Retinal pigment epithelial cell (primary cell): Measurements from ENCODE around the gene ROR2.
"Not testable (repeated sequence)": the region's sequence is repeated elsewhere in the genome, so short reads cannot be mapped to it uniquely, and the experiment has no call there.

ENCODE experiments used
- DNase-seq: peaks from one replicate; pipeline ENCODE4 v3.0.0-alpha.2; 2010; ENCODE audit warnings: low read depth
- H3K4me3 ChIP-seq: 2 replicates; pipeline ENCODE4 v1.5.1; 2011; ENCODE audit warnings: mild to moderate bottlenecking, low read length, control low read depth, moderate library complexity
- TF ChIP-seq, protein P1 (sequence below): conservative IDR thresholded peaks from 2 replicates; pipeline ENCODE4 v1.5.1; 2011; ENCODE audit warnings: low read depth, low read length, control low read depth, inconsistent platforms

ROR2 gene

DNA sequence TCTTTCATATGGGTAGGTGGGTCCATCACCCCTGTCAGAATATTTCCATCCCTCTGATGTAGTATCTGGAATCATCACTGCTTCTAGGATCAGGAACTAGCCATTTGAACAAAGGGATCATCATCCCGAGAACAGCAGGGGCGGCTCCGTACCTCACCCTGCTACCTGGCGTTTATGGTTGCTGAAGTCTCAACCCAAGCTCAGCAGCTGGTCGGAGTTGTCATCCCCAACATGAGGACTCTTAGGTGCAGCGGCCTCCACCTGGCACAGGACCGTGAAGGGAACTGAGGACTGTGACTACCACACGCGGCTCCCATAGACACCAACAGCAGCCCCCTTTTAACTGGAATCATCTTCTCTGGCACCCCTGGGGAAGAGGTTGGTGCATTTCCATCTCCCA is 35.1 kb downstream of the ROR2 start:
- DNase-seq: no peak
- no peak overlapping the region for H3K4me3 ChIP-seq
- TF ChIP-seq, protein P1, sequence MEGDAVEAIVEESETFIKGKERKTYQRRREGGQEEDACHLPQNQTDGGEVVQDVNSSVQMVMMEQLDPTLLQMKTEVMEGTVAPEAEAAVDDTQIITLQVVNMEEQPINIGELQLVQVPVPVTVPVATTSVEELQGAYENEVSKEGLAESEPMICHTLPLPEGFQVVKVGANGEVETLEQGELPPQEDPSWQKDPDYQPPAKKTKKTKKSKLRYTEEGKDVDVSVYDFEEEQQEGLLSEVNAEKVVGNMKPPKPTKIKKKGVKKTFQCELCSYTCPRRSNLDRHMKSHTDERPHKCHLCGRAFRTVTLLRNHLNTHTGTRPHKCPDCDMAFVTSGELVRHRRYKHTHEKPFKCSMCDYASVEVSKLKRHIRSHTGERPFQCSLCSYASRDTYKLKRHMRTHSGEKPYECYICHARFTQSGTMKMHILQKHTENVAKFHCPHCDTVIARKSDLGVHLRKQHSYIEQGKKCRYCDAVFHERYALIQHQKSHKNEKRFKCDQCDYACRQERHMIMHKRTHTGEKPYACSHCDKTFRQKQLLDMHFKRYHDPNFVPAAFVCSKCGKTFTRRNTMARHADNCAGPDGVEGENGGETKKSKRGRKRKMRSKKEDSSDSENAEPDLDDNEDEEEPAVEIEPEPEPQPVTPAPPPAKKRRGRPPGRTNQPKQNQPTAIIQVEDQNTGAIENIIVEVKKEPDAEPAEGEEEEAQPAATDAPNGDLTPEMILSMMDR: no peak

DNA sequence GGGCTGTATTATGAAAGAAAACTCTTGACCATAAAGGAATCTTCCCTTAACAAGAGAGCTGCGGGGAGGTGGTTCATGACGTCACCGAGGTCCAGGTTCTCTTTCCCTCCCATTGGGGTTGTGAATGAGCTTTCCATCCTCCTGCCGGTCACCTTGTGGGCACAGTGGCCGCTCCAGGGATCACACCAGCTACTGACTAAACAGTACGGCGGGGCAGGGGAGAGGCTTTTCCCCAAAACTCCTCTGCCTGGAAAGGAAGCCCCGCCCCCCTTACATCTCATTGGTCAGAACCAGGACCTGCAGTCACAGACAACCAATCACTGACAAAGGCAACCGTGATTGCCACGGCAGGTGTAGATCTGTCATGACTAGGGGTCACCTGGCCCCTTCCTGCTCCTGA is 35.6 kb downstream of the ROR2 start:
- TF ChIP-seq, protein P1: no peak
- no peak for DNase-seq
- no peak overlapping the region for H3K4me3 ChIP-seq

DNA sequence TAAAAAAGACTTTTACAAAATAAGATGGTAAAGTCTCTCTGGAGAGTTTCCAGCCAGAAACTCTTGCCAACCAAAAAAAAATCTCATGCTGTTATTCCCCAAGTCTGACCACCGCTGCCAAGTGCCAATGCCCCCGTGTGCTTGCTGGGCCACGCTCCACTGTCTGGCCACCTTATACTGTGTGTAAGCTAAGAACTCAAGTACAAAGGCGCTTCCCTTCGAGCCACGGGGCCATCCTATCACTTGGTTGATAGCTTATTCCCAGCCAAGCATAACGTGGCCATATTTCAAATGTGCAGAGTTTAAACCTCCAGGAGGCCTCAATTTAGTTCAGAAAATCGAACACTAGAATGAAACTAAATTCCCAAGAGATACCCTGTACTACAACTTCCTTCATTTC is 36.0 kb downstream of the ROR2 start:
- TF ChIP-seq, protein P1: no peak
- H3K4me3 ChIP-seq: no peak overlapping the region
- DNase-seq: no peak

DNA sequence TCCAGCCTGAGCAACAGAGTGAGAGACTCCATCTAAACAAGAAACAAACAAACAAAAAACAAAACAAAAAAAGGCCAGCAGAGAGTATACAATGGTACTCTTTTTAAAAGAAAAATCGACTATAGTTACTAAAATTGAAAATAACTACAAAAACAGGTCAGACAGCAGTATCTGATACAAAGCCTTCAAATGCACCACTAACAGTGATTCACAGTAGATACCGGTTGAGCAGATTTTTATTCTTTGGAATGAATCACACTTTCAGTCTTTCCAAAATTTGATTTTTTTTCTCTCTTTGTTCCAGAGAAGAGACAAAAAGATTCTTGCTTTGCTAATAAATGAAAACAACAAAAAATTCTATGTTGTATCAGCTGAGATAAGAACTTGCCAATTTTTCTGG is 36.9 kb downstream of the ROR2 start:
- H3K4me3 ChIP-seq: no peak overlapping the region
- no peak for DNase-seq
- TF ChIP-seq, protein P1: no peak

DNA sequence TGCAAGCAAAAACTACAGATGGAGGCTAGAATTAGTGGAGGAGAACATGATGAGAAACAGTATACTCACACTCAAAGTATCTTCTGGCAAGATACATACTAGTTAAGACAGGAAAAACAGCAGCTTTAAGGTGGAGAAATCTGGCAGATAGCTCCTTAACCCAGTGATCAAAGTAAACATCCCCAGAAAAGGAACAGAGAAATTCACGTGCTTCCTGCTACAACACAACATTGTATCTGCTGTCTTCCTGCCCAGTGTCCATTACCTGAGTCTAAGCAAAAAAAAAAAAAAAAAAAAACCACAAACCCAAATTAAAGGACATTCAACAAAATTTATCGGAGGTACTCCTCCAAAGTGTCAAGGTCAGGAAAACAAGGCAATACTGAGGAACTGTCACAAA is 38.4 kb downstream of the ROR2 start:
- H3K4me3 ChIP-seq: no peak overlapping the region
- no peak for DNase-seq
- TF ChIP-seq, protein P1: no peak

DNA sequence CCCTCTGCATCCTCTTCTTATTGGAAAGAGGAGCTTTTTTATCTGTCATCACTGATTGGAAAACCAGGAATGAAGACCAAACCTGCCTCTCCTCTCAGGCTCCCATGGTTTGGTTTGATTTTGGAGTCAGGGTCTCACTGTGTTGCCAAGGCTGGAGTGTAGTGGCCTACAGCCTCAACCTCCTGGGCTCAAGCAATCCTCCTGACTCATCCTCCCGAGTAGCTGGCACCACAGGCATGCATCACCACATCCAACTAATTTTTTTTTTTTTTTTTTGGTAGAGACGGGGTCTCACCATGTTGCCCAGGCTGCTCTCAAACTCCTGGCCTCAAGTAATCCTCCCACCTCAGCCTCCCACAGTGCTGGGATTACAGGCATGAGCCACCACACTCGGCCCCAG is 40.8 kb downstream of the ROR2 start:
- H3K4me3 ChIP-seq, DNase-seq: not testable (repeated sequence)

DNA sequence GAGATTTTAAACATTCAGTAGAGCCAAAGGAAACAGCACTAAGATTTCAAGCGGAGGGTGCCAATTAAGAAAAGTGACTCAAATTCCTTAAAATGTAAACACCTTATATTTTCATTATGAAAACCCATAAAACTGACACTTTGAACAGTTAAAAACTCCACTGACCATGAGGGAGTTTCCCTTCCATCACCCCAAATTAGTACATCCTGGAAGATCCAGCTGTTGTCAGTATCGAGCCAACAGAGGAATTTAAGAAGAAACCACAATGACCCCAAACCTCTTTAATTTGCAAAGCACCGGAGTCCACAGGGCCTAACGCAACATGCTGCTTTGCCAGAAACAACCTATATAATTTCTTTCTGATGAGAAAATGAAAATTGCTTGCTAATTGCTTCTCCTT is 41.3 kb downstream of the ROR2 start:
- TF ChIP-seq, protein P1: no peak
- DNase-seq: no peak
- H3K4me3 ChIP-seq: no peak overlapping the region

DNA sequence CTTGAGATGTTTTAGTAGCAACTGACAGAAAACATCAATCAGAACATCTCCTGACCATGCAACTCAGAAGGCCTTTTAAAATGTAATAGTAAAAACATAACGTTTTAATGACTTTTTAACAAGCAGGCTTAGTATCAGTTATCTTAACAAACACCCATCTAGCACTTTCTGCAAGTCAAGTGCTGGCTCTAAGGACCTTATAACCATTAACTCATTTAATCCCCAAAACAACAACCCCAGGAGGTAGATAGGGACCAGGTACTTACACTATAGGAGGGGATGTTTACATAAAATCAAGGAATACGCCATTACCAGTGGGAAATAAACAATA is 41.8 kb downstream of the ROR2 start:
- no peak overlapping the region for H3K4me3 ChIP-seq
- DNase-seq: no peak
- TF ChIP-seq, protein P1: no peak
